IMR-90 (cell line): Measurements from ENCODE around the gene GRN. TPM values are rescaled to one million over a fixed set of nuclear protein-coding genes. Genes with fewer than 3 reads are reported as not detected.

Experiments
- ATAC-seq: fragments of 200-7000 bp; cut with Tn5 transposase; 2 replicates; pipeline ENCODE4 v1.9.1; 2020; ENCODE audit warnings: low read depth, mild to moderate bottlenecking, moderate library complexity
- BruUV-seq: library from RNA; stranded (reverse); fragments of 400-500 nt; replicated peaks from 2 replicates; lab custom pipeline; 2021; lab: Mats Ljungman, UMichigan
- CTCF ChIA-PET: fragments of 300-600 bp; formaldehyde crosslinking; extraction: SDS; loops from one replicate; lab custom pipeline; 2021; ENCODE audit warnings: antibody characterized with exemption; lab: Yijun Ruan, JAX
- POLR2A ChIA-PET: fragments of 300-600 bp; sonication (Branson Sonifier 250); formaldehyde crosslinking; loops from one replicate; lab custom pipeline; 2022; ENCODE audit warnings: antibody characterized with exemption; ENCODE audit not compliant: unreplicated experiment; lab: Charles Lee
- DNase-seq: peaks from one replicate; pipeline ENCODE4 v3.0.0; 2013
- H2AFZ ChIP-seq: replicated peaks from 2 replicates; pipeline ENCODE3; 2013; ENCODE audit warnings: low read length, mild to moderate bottlenecking; ENCODE audit not compliant: poor library complexity
- H2AK5ac ChIP-seq: 2 replicates; pipeline ENCODE4 v1.6.1; 2013; ENCODE audit warnings: low read depth, low read length, inconsistent platforms
- H2AK9ac ChIP-seq: replicated peaks from 2 replicates; pipeline ENCODE3; 2013; ENCODE audit warnings: mild to moderate bottlenecking, low read depth, low read length, moderate library complexity; ENCODE audit not compliant: poor library complexity
- H2BK120ac ChIP-seq: 2 replicates; pipeline ENCODE4 v1.6.1; 2013; ENCODE audit warnings: low read depth, low read length, inconsistent platforms
- H2BK15ac ChIP-seq: 3 replicates; pipeline ENCODE4 v1.6.1; 2013; ENCODE audit warnings: low read depth, low read length, inconsistent platforms
- H2BK20ac ChIP-seq: 2 replicates; pipeline ENCODE4 v1.6.1; 2013; ENCODE audit warnings: low read depth, mild to moderate bottlenecking, inconsistent platforms, low read length, moderate library complexity
- H2BK5ac ChIP-seq: 2 replicates; pipeline ENCODE4 v1.6.1; 2013; ENCODE audit warnings: mild to moderate bottlenecking, low read depth, low read length, inconsistent platforms; ENCODE audit not compliant: poor library complexity, severe bottlenecking
- H3K14ac ChIP-seq: replicated peaks from 2 replicates; pipeline ENCODE4 v1.6.1; 2013; ENCODE audit warnings: low read depth, low read length, inconsistent platforms
- H3K18ac ChIP-seq: 2 replicates; pipeline ENCODE4 v1.6.1; 2013; ENCODE audit warnings: low read depth, low read length, control low read depth
- H3K23ac ChIP-seq: 2 replicates; pipeline ENCODE4 v1.6.1; 2013; ENCODE audit warnings: low read depth, low read length, inconsistent platforms
- H3K27ac ChIP-seq: 2 replicates; pipeline ENCODE4 v1.5.1; 2013; ENCODE audit warnings: mild to moderate bottlenecking, control low read depth, low read length; ENCODE audit not compliant: insufficient read depth
- H3K27me3 ChIP-seq: 2 replicates; pipeline ENCODE4 v1.6.1; 2013; ENCODE audit warnings: low read length; ENCODE audit not compliant: control insufficient read depth, insufficient read depth
- H3K36me3 ChIP-seq: 2 replicates; pipeline ENCODE4 v1.6.1; 2013; ENCODE audit warnings: low read length, mixed read lengths; ENCODE audit not compliant: control insufficient read depth, insufficient read depth
- H3K4ac ChIP-seq: 2 replicates; pipeline ENCODE4 v1.6.1; 2013; ENCODE audit warnings: low read depth, low read length, inconsistent platforms
- H3K4me1 ChIP-seq: 2 replicates; pipeline ENCODE4 v1.6.1; 2013; ENCODE audit warnings: low read length, mixed read lengths; ENCODE audit not compliant: control insufficient read depth, insufficient read depth
- H3K4me2 ChIP-seq: 2 replicates; pipeline ENCODE4 v1.6.1; 2013; ENCODE audit warnings: low read depth, mild to moderate bottlenecking, control low read depth, low read length, moderate library complexity
- H3K4me3 ChIP-seq: 2 replicates; pipeline ENCODE4 v1.5.1; 2013; ENCODE audit warnings: low read depth, mild to moderate bottlenecking, control low read depth, low read length, moderate library complexity; ENCODE audit not compliant: insufficient read depth
- H3K56ac ChIP-seq: 2 replicates; pipeline ENCODE4 v1.6.1; 2013; ENCODE audit warnings: low read length, inconsistent platforms; ENCODE audit not compliant: insufficient read depth; ENCODE audit errors: extremely low read depth
- H3K79me1 ChIP-seq, 2 experiments: 2 replicates each; pipeline ENCODE4 v1.6.1; 2013; ENCODE audit warnings: low read length in 2 of 2, inconsistent platforms in 1 of 2, low read depth in 1 of 2
- H3K9ac ChIP-seq: 2 replicates; pipeline ENCODE4 v1.6.1; 2013; ENCODE audit warnings: low read depth, low read length, control low read depth
- H3K9me1 ChIP-seq: 2 replicates; pipeline ENCODE4 v1.6.1; 2013; ENCODE audit warnings: low read length, inconsistent platforms; ENCODE audit not compliant: insufficient read depth
- H3K9me3 ChIP-seq: 2 replicates; pipeline ENCODE4 v1.6.1; 2013; ENCODE audit warnings: low read length; ENCODE audit not compliant: control insufficient read depth, insufficient read depth
- H4K20me1 ChIP-seq: 2 replicates; pipeline ENCODE4 v1.6.1; 2013; ENCODE audit warnings: low read length, inconsistent platforms; ENCODE audit not compliant: insufficient read depth
- H4K5ac ChIP-seq: 2 replicates; pipeline ENCODE4 v1.6.1; 2013; ENCODE audit warnings: mild to moderate bottlenecking, low read depth, low read length, control low read depth
- H4K8ac ChIP-seq, 2 experiments: 2 replicates each; pipeline ENCODE4 v1.6.1; 2013; ENCODE audit warnings: low read depth in 2 of 2, low read length in 2 of 2, control low read depth in 1 of 2, inconsistent platforms in 1 of 2
- H4K91ac ChIP-seq: 2 replicates; pipeline ENCODE4 v1.6.1; 2013; ENCODE audit warnings: low read depth, low read length, inconsistent platforms; ENCODE audit not compliant: insufficient read depth
- BHLHE40 ChIP-seq: fragments of 150-350 bp; IDR thresholded peaks from 2 replicates; pipeline ENCODE4 v1.6.1; 2016; ENCODE audit warnings: mild to moderate bottlenecking, low read depth, low read length
- CEBPB ChIP-seq: IDR thresholded peaks from 2 replicates; pipeline ENCODE4 v1.6.1; 2012; ENCODE audit warnings: low read depth, low read length, improper control_type of control experiment
- CHD1 ChIP-seq: IDR thresholded peaks from 2 replicates; pipeline ENCODE4 v1.6.1; 2012; ENCODE audit warnings: low read depth, low read length, improper control_type of control experiment
- CTCF ChIP-seq: conservative IDR thresholded peaks from 2 replicates; pipeline ENCODE4 v1.5.1; 2012; ENCODE audit warnings: mild to moderate bottlenecking, low read depth, low read length, improper control_type of control experiment
- ELK1 ChIP-seq: fragments of 150-350 bp; IDR thresholded peaks from 2 replicates; pipeline ENCODE4 v1.6.1; 2016; ENCODE audit warnings: low read depth, mild to moderate bottlenecking, low read length, moderate library complexity, borderline replicate concordance
- FOS ChIP-seq: fragments of 150-350 bp; IDR thresholded peaks from 2 replicates; pipeline ENCODE4 v1.6.1; 2016; ENCODE audit warnings: low read depth, low read length
- MAFK ChIP-seq: IDR thresholded peaks from 2 replicates; pipeline ENCODE4 v1.6.1; 2012; ENCODE audit warnings: low read depth, low read length, improper control_type of control experiment
- MAZ ChIP-seq: IDR thresholded peaks from 2 replicates; pipeline ENCODE4 v1.6.1; 2012; ENCODE audit warnings: low read depth, mild to moderate bottlenecking, low read length, improper control_type of control experiment, moderate library complexity, borderline replicate concordance
- MXI1 ChIP-seq: IDR thresholded peaks from 2 replicates; pipeline ENCODE4 v1.6.1; 2012; ENCODE audit warnings: low read depth, mild to moderate bottlenecking, low read length, moderate library complexity, borderline replicate concordance
- NFE2L2 ChIP-seq: fragments of 150-350 bp; IDR thresholded peaks from 2 replicates; pipeline ENCODE4 v1.6.1; 2016; ENCODE audit warnings: low read depth, mild to moderate bottlenecking, low read length
- POLR2A ChIP-seq: IDR thresholded peaks from 2 replicates; pipeline ENCODE4 v1.6.1; 2012; ENCODE audit warnings: mild to moderate bottlenecking, low read depth, low read length
- RAD21 ChIP-seq: IDR thresholded peaks from 2 replicates; pipeline ENCODE4 v1.6.1; 2012; ENCODE audit warnings: low read length, improper control_type of control experiment
- RFX5 ChIP-seq: IDR thresholded peaks from 2 replicates; pipeline ENCODE4 v1.8.0; 2012; ENCODE audit warnings: low read depth, mild to moderate bottlenecking, low read length, moderate library complexity
- SMC3 ChIP-seq: fragments of 150-350 bp; IDR thresholded peaks from 2 replicates; pipeline ENCODE4 v1.6.1; 2016; ENCODE audit warnings: low read depth, mild to moderate bottlenecking, antibody characterized with exemption, low read length, moderate library complexity
- USF2 ChIP-seq: fragments of 150-350 bp; IDR thresholded peaks from 2 replicates; pipeline ENCODE4 v1.6.1; 2017; ENCODE audit warnings: mild to moderate bottlenecking, antibody characterized with exemption, low read length, low read depth
- WGBS, 2 experiments: methylation state at CpG; one replicate each; pipeline versions ENCODE4 v1.1.5 to v1.1.7; 2013; ENCODE audit warnings: missing lambda C conversion rate in 2 of 2; ENCODE audit not compliant: insufficient read length in 1 of 2; ENCODE audit errors: extremely low coverage in 2 of 2; 5-methylcytosine and 5-hydroxymethylcytosine counted together
- dilution Hi-C: fragments of 300-500 bp; cut with HindIII; formaldehyde crosslinking; loops from one replicate; pipeline ENCODE4 v1.14.3; 2018; ENCODE audit warnings: low sequenced_read_pairs; ENCODE audit not compliant: unreplicated experiment
- in situ Hi-C: fragments of 300-500 bp; cut with MboI; formaldehyde crosslinking; loops from 3 replicates; pipeline ENCODE4 v1.14.3; 2019; ENCODE audit warnings: low sequenced_read_pairs, inconsistent platforms, mixed read lengths
- intact Hi-C: fragments of 100-400 bp; cut with micrococcal nuclease; formaldehyde crosslinking; loops from 2 replicates; pipeline ENCODE4 v1.10.0; 2022
- polyA plus RNA-seq, 3 experiments: library from polyadenylated mRNA; depleted of rRNA; stranded (reverse); fragments of >200 nt; gene quantifications; 2 replicates each; pipeline ENCODE4 v1.2.3, GENCODE V29; 2012; ENCODE audit warnings: low replicate concordance in 1 of 3
- total RNA-seq: library from RNA; depleted of rRNA; stranded (reverse); fragments of >200 nt; gene quantifications from 2 replicates; pipeline ENCODE4 v1.2.3, GENCODE V29; 2012

GRN gene
- total and polyA plus RNA-seq, 2 of the 4 experiments (the other 2 are of a cell fraction): 38.9 to 494 TPM

DNA sequence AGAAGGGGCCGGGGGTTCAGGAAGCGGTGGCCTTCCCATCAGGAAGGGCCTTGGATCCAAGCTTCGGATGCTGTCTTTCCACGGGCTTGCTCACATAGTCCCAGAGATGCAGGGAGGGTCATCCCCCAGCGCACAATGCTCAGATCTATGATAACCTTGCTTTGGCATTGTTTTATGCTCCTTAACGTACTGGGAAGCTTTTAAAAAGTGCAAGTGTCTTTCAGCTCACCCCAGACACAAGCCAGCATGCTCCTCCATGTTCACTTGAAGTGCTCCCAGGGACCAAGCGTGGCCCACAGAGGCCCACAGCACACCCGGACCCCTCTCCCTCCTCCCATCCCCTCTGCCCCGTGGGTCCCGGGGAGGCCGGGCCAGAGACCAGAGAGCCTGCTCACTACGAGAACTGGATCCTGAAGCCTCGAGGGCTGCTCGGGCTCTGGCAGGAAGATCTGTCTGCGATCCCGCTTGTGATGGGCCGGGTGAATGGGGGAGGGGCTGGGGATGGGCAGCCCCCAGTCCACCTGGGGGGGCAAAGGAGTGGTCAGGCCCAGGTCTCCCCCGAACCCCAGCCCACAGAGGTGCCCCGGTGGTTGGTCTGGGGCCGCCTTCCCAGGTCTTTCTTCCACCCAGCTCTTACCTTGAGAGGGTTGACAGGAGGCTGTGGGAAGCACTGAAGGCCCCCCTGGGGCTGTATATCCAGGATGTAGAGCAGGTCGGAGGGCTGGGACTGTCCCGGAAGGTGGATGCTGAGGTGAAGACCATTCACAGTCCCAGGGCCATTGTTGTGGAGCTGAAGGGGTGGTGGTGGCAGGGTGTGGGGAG lies 30.3 kb downstream of the GRN start:
- no peak for TF ChIP-seq CTCF
- no peak for TF ChIP-seq MAFK
- TF ChIP-seq MXI1: no peak
- TF ChIP-seq MAZ: no peak
- TF ChIP-seq CHD1: no peak
- TF ChIP-seq RAD21: no peak
- no peak for TF ChIP-seq FOS
- TF ChIP-seq SMC3: no peak
- no peak for TF ChIP-seq RFX5
- TF ChIP-seq ELK1: no peak
- no peak for TF ChIP-seq NFE2L2
- no peak for TF ChIP-seq BHLHE40
- no peak for TF ChIP-seq USF2
- no peak for TF ChIP-seq CEBPB
- no peak for TF ChIP-seq POLR2A
- H3K27me3 ChIP-seq: peaks cover 20% of the 10 kb centered on the region; the same call in 1 of the 2 replicates
- H3K4me2 ChIP-seq: no peak overlapping the region
- H2AK9ac ChIP-seq: no peak overlapping the region
- no peaks in the 10 kb centered on the region for H3K9me3 ChIP-seq
- no peaks in the 10 kb centered on the region for H3K36me3 ChIP-seq
- no peak overlapping the region for H3K14ac ChIP-seq
- DNase-seq (no peak), ATAC-seq (no peak)
- H3K9me1 ChIP-seq: 0 out of 2 replicates have a peak, but pooled peaks cover 5% of the 10 kb centered on the region
- intact Hi-C loops: no loop called here
- 33% methylated on average over 6 of the region's 22 CpGs; no CpG with 5 or more reads in 1 of the 2 experiments for WGBS, 2 experiments
- in situ Hi-C loops: no loop called here
- no peak overlapping the region for H3K23ac ChIP-seq
- H3K4me3 ChIP-seq: no peak overlapping the region
- no peak overlapping the region for H2BK15ac ChIP-seq
- no peak overlapping the region for H3K56ac ChIP-seq
- H4K20me1 ChIP-seq: no peaks in the 10 kb centered on the region
- H3K9ac ChIP-seq: no peak overlapping the region
- H3K18ac ChIP-seq: no peak overlapping the region
- no peak overlapping the region for H2BK5ac ChIP-seq
- H2AK5ac ChIP-seq: no peak overlapping the region
- peak overlapping the region; percentile 4 for H2AFZ ChIP-seq
- H3K27ac ChIP-seq: no peak overlapping the region
- ChIA-PET CTCF (interaction anchor here (0.6 to 1.5 kb wide), 4 partner anchors 9 to 71 kb away, joined by 4 to 10 read pairs (median 5); partner anchors contain the start of gene FAM171A2), POLR2A (no interaction called here)
- no TSS peak for BruUV-seq
- H3K79me1 ChIP-seq: no peaks in the 10 kb centered on the region
- H4K91ac ChIP-seq: no peak overlapping the region
- no peak overlapping the region for H4K8ac ChIP-seq
- H3K4me1 ChIP-seq: peaks cover 2% of the 10 kb centered on the region; the same call in 1 of the 2 replicates
- dilution Hi-C loops: no loop called here
- no peak overlapping the region for H3K4ac ChIP-seq
- no peak overlapping the region for H2BK120ac ChIP-seq
- no peak overlapping the region for H2BK20ac ChIP-seq
- H4K5ac ChIP-seq: no peak overlapping the region
